GM12878 (cell line): Measurements from ENCODE around the gene WDFY4. TPM values are rescaled to one million over a fixed set of nuclear protein-coding genes. Genes with fewer than 3 reads are reported as not detected.

Experiments
- ATAC-seq: fragments of 200-7000 bp; cut with Tn5 transposase; 3 replicates; pipeline ENCODE4 v1.9.1; 2020; ENCODE audit warnings: mild to moderate bottlenecking, moderate library complexity
- BruUV-seq: library from RNA; stranded (reverse); fragments of 400-500 nt; replicated peaks from 2 replicates; lab custom pipeline; 2021; lab: Mats Ljungman, UMichigan
- CTCF ChIA-PET: fragments of 300-600 bp; sonication (Branson Sonifier 250); formaldehyde crosslinking; extraction: SDS; loops from one replicate; lab custom pipeline; 2021; ENCODE audit warnings: inconsistent platforms; lab: Yijun Ruan, JAX
- POLR2A ChIA-PET: fragments of 350-600 bp; formaldehyde crosslinking; extraction: SDS; loops from one replicate; lab custom pipeline; 2021; ENCODE audit warnings: inconsistent platforms; lab: Charles Lee
- RAD21 ChIA-PET: fragments of 300-600 bp; sonication (Branson Sonifier 250); formaldehyde crosslinking; loops from one replicate; lab custom pipeline; 2023; ENCODE audit warnings: antibody characterized with exemption; ENCODE audit not compliant: unreplicated experiment; lab: Charles Lee
- SMC1A ChIA-PET: fragments of 300-600 bp; sonication (Branson Sonifier 250); formaldehyde crosslinking; loops from one replicate; lab custom pipeline; 2023; ENCODE audit not compliant: unreplicated experiment, uncharacterized antibody; lab: Charles Lee
- DNase-seq: peaks from one replicate; pipeline ENCODE4 v3.0.0-alpha.2; 2011; ENCODE audit warnings: low read depth, low spot score
- FAIRE-seq: peaks from 3 replicates; lab custom pipeline; 2011; peaks lifted over from hg19 to GRCh38; lab: Jason Lieb, UNC
- H2AFZ ChIP-seq: 2 replicates; pipeline ENCODE4 v1.6.0; 2011; ENCODE audit warnings: low read depth, low read length, control low read depth; ENCODE audit not compliant: control insufficient read depth
- H3K27ac ChIP-seq: 2 replicates; pipeline ENCODE4 v1.5.1; 2011; ENCODE audit warnings: control low read depth; ENCODE audit not compliant: control insufficient read depth, insufficient read depth
- H3K27me3 ChIP-seq, 2 experiments: replicated peaks in 1 of 2; 2 replicates each; pipeline versions ENCODE4 v1.6.0 to v1.6.1; 2011; ENCODE audit warnings: low read length in 1 of 2; ENCODE audit not compliant: control insufficient read depth in 2 of 2, insufficient read depth in 2 of 2
- H3K36me3 ChIP-seq, 2 experiments: 2 replicates each; pipeline ENCODE4 v1.5.1; 2011; ENCODE audit warnings: low read length in 1 of 2; ENCODE audit not compliant: control insufficient read depth in 2 of 2, insufficient read depth in 2 of 2
- H3K4me1 ChIP-seq: 2 replicates; pipeline ENCODE4 v1.6.1; 2011; ENCODE audit warnings: mild to moderate bottlenecking, low read length, moderate library complexity, mixed read lengths; ENCODE audit not compliant: control insufficient read depth, insufficient read depth
- H3K4me2 ChIP-seq: 2 replicates; pipeline ENCODE4 v1.6.0; 2011; ENCODE audit warnings: control low read depth; ENCODE audit not compliant: control insufficient read depth, insufficient read depth
- H3K4me3 ChIP-seq: fragments of 200-600 bp; sonication (generic); 2 replicates; pipeline ENCODE4 v1.5.1; 2016
- H3K79me2 ChIP-seq: 2 replicates; pipeline ENCODE4 v1.6.0; 2011; ENCODE audit warnings: low read length; ENCODE audit not compliant: control insufficient read depth, insufficient read depth
- H3K9ac ChIP-seq: 2 replicates; pipeline ENCODE4 v1.8.0; 2011; ENCODE audit warnings: low read length, control low read depth, mixed read lengths; ENCODE audit not compliant: control insufficient read depth, insufficient read depth
- H3K9me3 ChIP-seq: replicated peaks from 3 replicates; pipeline ENCODE4 v1.5.1; 2011; ENCODE audit warnings: mild to moderate bottlenecking, low read length; ENCODE audit not compliant: control insufficient read depth, insufficient read depth
- H4K20me1 ChIP-seq: 2 replicates; pipeline ENCODE4 v1.6.0; 2011; ENCODE audit not compliant: control insufficient read depth, insufficient read depth
- BHLHE40 ChIP-seq, 2 experiments: fragments of 450-650 bp in 1 of 2; IDR thresholded peaks; 2 replicates each; pipeline ENCODE4 v1.6.1; 2011 to 2017; ENCODE audit warnings: low read depth in 2 of 2, borderline replicate concordance in 1 of 2, improper control_type of control experiment in 1 of 2, low read length in 1 of 2, mild to moderate bottlenecking in 1 of 2
- DPF2 ChIP-seq: fragments of 450-650 bp; IDR thresholded peaks from 2 replicates; pipeline ENCODE4 v1.6.1; 2017; ENCODE audit warnings: mild to moderate bottlenecking
- EP300 ChIP-seq, 2 experiments: fragments of 150-350 bp in 1 of 2; IDR thresholded peaks; 2 replicates each; pipeline ENCODE4 v1.6.1; 2011 to 2012; ENCODE audit warnings: low read depth in 2 of 2, low read length in 2 of 2, borderline replicate concordance in 1 of 2, improper control_type of control experiment in 1 of 2, inconsistent platforms in 1 of 2; ENCODE audit not compliant: control insufficient read depth in 1 of 2
- FOXM1 ChIP-seq: IDR thresholded peaks from 2 replicates; pipeline ENCODE4 v1.6.1; 2012; ENCODE audit warnings: low read depth, mild to moderate bottlenecking, inconsistent platforms, low read length, moderate library complexity
- IKZF1 ChIP-seq: fragments of 450-650 bp; conservative IDR thresholded peaks from 2 replicates; pipeline ENCODE4 v1.6.1; 2017; ENCODE audit warnings: antibody characterized with exemption, mild to moderate bottlenecking
- MXI1 ChIP-seq: fragments of 150-350 bp; IDR thresholded peaks from 2 replicates; pipeline ENCODE4 v1.6.1; 2011; ENCODE audit warnings: low read depth, mild to moderate bottlenecking, inconsistent platforms, low read length, improper control_type of control experiment
- NFIC ChIP-seq: IDR thresholded peaks from 2 replicates; pipeline ENCODE4 v1.6.1; 2012; ENCODE audit warnings: low read depth, mild to moderate bottlenecking, inconsistent platforms, low read length, moderate library complexity
- NR2F1 ChIP-seq: fragments of 450-650 bp; conservative IDR thresholded peaks from 2 replicates; pipeline ENCODE4 v1.6.1; 2017; ENCODE audit warnings: mild to moderate bottlenecking
- SPI1 ChIP-seq: IDR thresholded peaks from 2 replicates; pipeline ENCODE4 v1.6.1; 2011; ENCODE audit warnings: low read depth, mild to moderate bottlenecking, low read length, moderate library complexity, borderline replicate concordance; ENCODE audit not compliant: insufficient read depth
- ZNF24 ChIP-seq: fragments of 450-650 bp; IDR thresholded peaks from 2 replicates; pipeline ENCODE4 v1.6.1; 2017; ENCODE audit warnings: antibody characterized with exemption, mild to moderate bottlenecking
- ZNF687 ChIP-seq: fragments of 450-650 bp; IDR thresholded peaks from 2 replicates; pipeline ENCODE4 v1.6.1; 2017; ENCODE audit warnings: mild to moderate bottlenecking, moderate library complexity
- WGBS: methylation state at CpG from one replicate; pipeline ENCODE4 v1.1.6; 2016; ENCODE audit warnings: low lambda C conversion rate; ENCODE audit not compliant: insufficient replicate concordance, insufficient coverage; ENCODE audit errors: missing lambda C conversion rate; 5-methylcytosine and 5-hydroxymethylcytosine counted together
- in situ Hi-C: fragments of 300-500 bp; cut with MboI; formaldehyde crosslinking; loops from 9 replicates; pipeline ENCODE4 v1.14.3; 2018; ENCODE audit warnings: mixed read lengths
- intact Hi-C: fragments of 100-400 bp; cut with micrococcal nuclease; formaldehyde crosslinking; loops from one replicate; pipeline ENCODE4 v1.14.2; 2022; ENCODE audit not compliant: unreplicated experiment
- polyA plus RNA-seq, 11 experiments: library from polyadenylated mRNA; depleted of rRNA in 4 of 11; unstranded in 6 of 11; stranded (reverse) in 5 of 11; fragments of >200 nt; fragmentation: Nextera tagmentation in 4 of 11; fragmentation: Illumina TruSeq in 1 of 11; extraction: Ambion mirVana in 4 of 11; extraction: Trizol in 1 of 11; gene quantifications; 1 replicate in 1 of 11; 2 replicates in 10 of 11; pipeline versions ENCODE4 v1.2.1 to v1.2.3, GENCODE V29; 2011 to 2016; ENCODE audit warnings: inconsistent platforms in 2 of 11, missing spikeins in 2 of 11, low read depth in 1 of 11
- total RNA-seq, 4 experiments: library from RNA; depleted of rRNA in 3 of 4; stranded (reverse); fragments of >200 nt in 3 of 4; fragmentation: Illumina TruSeq in 1 of 4; extraction: Trizol in 1 of 4; gene quantifications; 2 replicates each; pipeline versions ENCODE4 v1.2.1 to v1.2.3, GENCODE V29; 2013 to 2021

The WDFY4 gene
- total and polyA plus RNA-seq, 10 of the 15 experiments (the other 5 are each of a cell fraction or from before 2014, with no cell fraction given): 13.5 to 132 (median 47.3) TPM

GRCh38 chr10:48765527-48765926 is 80.9 kb downstream of the WDFY4 start:
- peak; percentile 34 for DNase-seq
- Histone ChIP-seq H3K27me3 (no peaks in the 10 kb centered on the region), H3K4me1 (peaks cover 12% of the 10 kb centered on the region), H3K79me2 (peaks cover 1% of the 10 kb centered on the region), H3K36me3 (peaks cover 31 to 41% of the 10 kb centered on the region in 2 experiments), H3K9me3 (no peaks in the 10 kb centered on the region), H3K4me2 (no peak overlapping the region), H4K20me1 (no peaks in the 10 kb centered on the region), H3K4me3 (no peak overlapping the region), H3K27ac (peak overlapping the region; percentile 54), H2AFZ (no peak overlapping the region), H3K9ac (no peak overlapping the region)
- in situ Hi-C loops (loop anchor here (25.0 kb wide), 1 partner anchor 97 kb away; no protein-coding TSS in a partner anchor), intact Hi-C loops (loop anchor here (2.0 kb wide), 1 partner anchor 39 kb away; no protein-coding TSS in a partner anchor)
- ChIA-PET RAD21 (interaction anchor here (0.6 to 2.8 kb wide), 10 partner anchors 10 to 440 kb away, joined by 3 to 17 read pairs (median 4); partner anchors contain the start of gene WDFY4), CTCF (interaction anchor here (0.7 to 4.9 kb wide), 19 partner anchors 9 to 168 kb away, joined by 3 to 35 read pairs (median 4); no protein-coding TSS in a partner anchor), SMC1A (interaction anchor here (0.7 to 3.5 kb wide), 12 partner anchors 13 to 109 kb away, joined by 3 to 25 read pairs (median 4); no protein-coding TSS in a partner anchor), POLR2A (interaction anchor here (0.7 to 1.5 kb wide), 5 partner anchors 9 to 94 kb away, joined by 3 to 8 read pairs (median 3); no protein-coding TSS in a partner anchor)
- no peak for FAIRE-seq
- no TSS peak for BruUV-seq
- 62% methylated on average over 4 of the region's 4 CpGs for WGBS
- TF ChIP-seq EP300 (IDR thresholded peaks at IDR 0.05; ENCODE audit: borderline replicate concordance in 1 of 2, control insufficient read depth in 1 of 2, low read depth in 2 of 2, low read length in 2 of 2): peak in 1 of 2 experiments; percentile 59; a peak in 2 of 4 replicates
- TF ChIP-seq NR2F1: peak; percentile 64
- TF ChIP-seq FOXM1: no peak
- TF ChIP-seq IKZF1: peak; percentile 29
- 0 out of 2 replicates have a peak, but pooled peaks have one; percentile 30 for TF ChIP-seq NFIC
- peak; percentile 80 for TF ChIP-seq SPI1
- no peak for TF ChIP-seq MXI1
- TF ChIP-seq ZNF687: peak; percentile 47; the same call in 1 of the 2 replicates
- peak; percentile 56 to 57; a peak in 3 of 4 replicates for TF ChIP-seq BHLHE40 (IDR thresholded peaks at IDR 0.05; ENCODE audit: borderline replicate concordance in 1 of 2, low read depth in 2 of 2, low read length in 1 of 2)
- 0 out of 2 replicates have a peak, but pooled peaks have one; percentile 34 for TF ChIP-seq ZNF24
- TF ChIP-seq DPF2: peak; percentile 33; the same call in 1 of the 2 replicates
- peak; percentile 73 for ATAC-seq
